ENCODE measurements around the gene TTC12.

Gene TTC12

DNA sequence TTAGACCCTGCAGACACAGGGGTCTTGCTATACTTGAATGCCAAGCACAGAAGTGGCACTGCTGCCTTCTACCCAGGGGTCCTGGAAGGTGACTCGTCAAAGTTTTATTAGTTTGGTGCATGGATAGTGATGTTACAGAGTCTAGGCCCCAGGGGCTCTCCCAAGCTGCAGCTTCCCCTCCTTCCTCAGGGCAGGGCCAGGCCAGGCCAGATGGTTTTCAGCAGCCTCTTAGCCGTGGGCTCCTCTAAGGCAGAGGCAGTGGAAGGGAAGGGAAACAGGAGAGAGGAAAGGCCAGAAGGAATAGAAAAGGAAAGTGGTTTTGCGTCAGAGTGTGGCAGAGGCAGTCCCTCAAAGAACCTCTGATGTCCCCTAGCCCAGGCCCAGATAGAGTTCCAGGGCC lies 95.1 kb downstream of the TTC12 start:
- H3K9me3 ChIP-seq (ENCODE audit: control insufficient read depth, low read length) = no peaks in the 10 kb centered on the region
- no peak overlapping the region for H3K18ac ChIP-seq (ENCODE audit: low read depth in 1 of 2, low read length in 2 of 2)
- H2BK12ac ChIP-seq (ENCODE audit: low read length in 2 of 2) = no peak overlapping the region
- H3K14ac ChIP-seq (ENCODE audit: low read length in 2 of 2) = no peak overlapping the region
- no peak overlapping the region for H3K4ac ChIP-seq (ENCODE audit: low read depth in 1 of 2, low read length in 2 of 2)
- H2BK15ac ChIP-seq (ENCODE audit: low read depth, poor library complexity, severe bottlenecking) = no peak overlapping the region
- no peaks in the 10 kb centered on the region for H3K36me3 ChIP-seq (ENCODE audit: control insufficient read depth in 1 of 2, insufficient read depth in 2 of 2, low read depth in 1 of 2, low read length in 2 of 2)
- no peak overlapping the region for H3K23ac ChIP-seq (ENCODE audit: low read length in 2 of 2)
- no peaks in the 10 kb centered on the region for H3K79me1 ChIP-seq (replicated peaks; ENCODE audit: low read length, poor library complexity, severe bottlenecking)
- no peak overlapping the region for H4K91ac ChIP-seq (ENCODE audit: low read length)
- H3K4me2 ChIP-seq (ENCODE audit: low read length, poor library complexity, severe bottlenecking) = no peak overlapping the region
- no peak overlapping the region for H4K8ac ChIP-seq (ENCODE audit: low read length)
- no peak overlapping the region for H2BK120ac ChIP-seq (ENCODE audit: low read depth, low read length)
- H2AFZ ChIP-seq (ENCODE audit: low read depth, low read length) = no peak overlapping the region
- DNase-seq = no peak
- 78% methylated on average over 3 of the region's 3 CpGs for WGBS
- H2BK5ac ChIP-seq (ENCODE audit: low read depth, low read length, poor library complexity, severe bottlenecking) = no peak overlapping the region
- H3K4me3 ChIP-seq (ENCODE audit: insufficient read depth in 1 of 2, low read depth in 1 of 2, low read length in 2 of 2) = no peak overlapping the region
- H3K27ac ChIP-seq (ENCODE audit: low read length, poor library complexity, severe bottlenecking) = no peak overlapping the region
- peaks cover 0 to 40% of the 10 kb centered on the region in 2 experiments for H3K27me3 ChIP-seq (ENCODE audit: control insufficient read depth in 1 of 2, insufficient read depth in 1 of 2, low read length in 2 of 2)
- H3K4me1 ChIP-seq (ENCODE audit: control insufficient read depth, insufficient read depth, low read depth, low read length) = no peaks in the 10 kb centered on the region
- H2AK5ac ChIP-seq (ENCODE audit: low read length, severe bottlenecking) = no peak overlapping the region
- H3K9ac ChIP-seq (ENCODE audit: low read length) = no peak overlapping the region

DNA sequence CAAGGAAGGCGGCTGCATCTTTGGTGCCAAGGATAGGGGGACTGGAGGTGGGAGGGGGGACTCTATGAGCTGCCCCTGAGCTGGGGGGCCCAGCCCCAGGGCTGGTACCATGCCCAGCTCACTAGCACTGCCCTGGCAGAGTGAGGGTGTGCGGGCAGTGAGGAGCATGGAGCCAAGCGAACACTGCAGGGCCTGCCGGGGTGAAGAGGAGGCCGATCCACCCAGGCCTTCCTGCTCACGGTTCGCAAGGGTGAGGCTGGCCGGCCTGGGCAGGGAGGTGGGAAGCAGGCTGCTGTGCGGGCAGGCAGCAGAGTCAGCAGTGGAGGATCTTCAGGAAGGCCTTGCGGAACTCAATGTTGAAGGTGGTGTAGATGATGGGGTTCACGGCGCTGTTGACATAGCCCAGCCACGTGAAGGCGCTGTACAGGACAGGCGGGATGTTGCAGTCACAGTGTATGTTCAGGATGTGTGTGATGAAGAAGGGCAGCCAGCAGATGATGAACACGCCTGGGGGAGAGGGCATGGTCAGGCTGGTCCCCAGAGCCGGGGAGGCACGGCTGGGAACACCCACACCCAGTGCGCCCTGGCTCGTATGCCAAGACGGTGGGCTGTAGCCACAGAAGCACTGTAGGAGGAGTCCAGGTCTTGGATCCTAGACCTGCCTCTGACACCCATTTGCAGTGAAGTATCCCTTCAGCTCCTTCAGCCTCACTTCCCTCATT lies 96.2 kb downstream of the TTC12 start:
- Histone ChIP-seq H2BK120ac (ENCODE audit: low read depth, low read length) (no peak overlapping the region), H2AFZ (ENCODE audit: low read depth, low read length) (no peak overlapping the region), H3K27ac (ENCODE audit: low read length, poor library complexity, severe bottlenecking) (no peak overlapping the region), H3K4me1 (ENCODE audit: control insufficient read depth, insufficient read depth, low read depth, low read length) (no peaks in the 10 kb centered on the region), H2BK5ac (ENCODE audit: low read depth, low read length, poor library complexity, severe bottlenecking) (no peak overlapping the region), H3K9me3 (ENCODE audit: control insufficient read depth, low read length) (no peaks in the 10 kb centered on the region), H3K9ac (ENCODE audit: low read length) (no peak overlapping the region), H3K79me1 (replicated peaks; ENCODE audit: low read length, poor library complexity, severe bottlenecking) (no peaks in the 10 kb centered on the region), H3K23ac (ENCODE audit: low read length in 2 of 2) (no peak overlapping the region), H3K4ac (ENCODE audit: low read depth in 1 of 2, low read length in 2 of 2) (no peak overlapping the region), H2AK5ac (ENCODE audit: low read length, severe bottlenecking) (no peak overlapping the region), H3K14ac (ENCODE audit: low read length in 2 of 2) (no peak overlapping the region), H3K4me3 (ENCODE audit: insufficient read depth in 1 of 2, low read depth in 1 of 2, low read length in 2 of 2) (no peak overlapping the region), H3K27me3 (ENCODE audit: control insufficient read depth in 1 of 2, insufficient read depth in 1 of 2, low read length in 2 of 2) (peaks cover 0 to 39% of the 10 kb centered on the region in 2 experiments), H3K4me2 (ENCODE audit: low read length, poor library complexity, severe bottlenecking) (no peak overlapping the region), H4K91ac (ENCODE audit: low read length) (no peak overlapping the region), H3K36me3 (ENCODE audit: control insufficient read depth in 1 of 2, insufficient read depth in 2 of 2, low read depth in 1 of 2, low read length in 2 of 2) (no peaks in the 10 kb centered on the region), H4K8ac (ENCODE audit: low read length) (no peak overlapping the region), H3K18ac (ENCODE audit: low read depth in 1 of 2, low read length in 2 of 2) (no peak overlapping the region), H2BK15ac (ENCODE audit: low read depth, poor library complexity, severe bottlenecking) (no peak overlapping the region), H2BK12ac (ENCODE audit: low read length in 2 of 2) (no peak overlapping the region)
- no peak for DNase-seq
- WGBS = 89% methylated on average over 21 of the region's 21 CpGs

DNA sequence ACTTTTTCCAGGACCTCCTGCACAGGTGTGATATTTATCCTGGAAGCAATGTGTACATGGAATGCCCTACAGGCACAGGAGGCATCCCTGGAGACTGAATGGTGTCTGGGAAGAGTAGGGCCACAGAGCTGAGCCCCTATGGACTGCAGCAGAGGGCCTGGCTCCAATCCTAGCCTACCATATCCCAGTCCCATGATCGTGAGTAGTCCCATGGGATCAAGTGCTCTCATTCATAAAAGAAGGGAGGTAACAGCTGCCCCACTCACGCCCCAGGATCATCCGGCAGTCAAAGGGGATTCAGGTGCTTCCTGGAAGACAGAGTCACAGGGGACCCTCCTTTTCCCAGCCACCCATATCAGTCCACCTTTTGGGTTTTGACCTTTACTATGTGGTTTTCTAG lies 97.2 kb downstream of the TTC12 start:
- Histone ChIP-seq H2BK15ac (ENCODE audit: low read depth, poor library complexity, severe bottlenecking) (no peak overlapping the region), H3K4me1 (ENCODE audit: control insufficient read depth, insufficient read depth, low read depth, low read length) (no peaks in the 10 kb centered on the region), H3K79me1 (replicated peaks; ENCODE audit: low read length, poor library complexity, severe bottlenecking) (no peaks in the 10 kb centered on the region), H3K23ac (ENCODE audit: low read length in 2 of 2) (no peak overlapping the region), H3K4me3 (ENCODE audit: insufficient read depth in 1 of 2, low read depth in 1 of 2, low read length in 2 of 2) (no peak overlapping the region), H3K4ac (ENCODE audit: low read depth in 1 of 2, low read length in 2 of 2) (no peak overlapping the region), H3K36me3 (ENCODE audit: control insufficient read depth in 1 of 2, insufficient read depth in 2 of 2, low read depth in 1 of 2, low read length in 2 of 2) (no peaks in the 10 kb centered on the region), H3K18ac (ENCODE audit: low read depth in 1 of 2, low read length in 2 of 2) (no peak overlapping the region), H3K27me3 (ENCODE audit: control insufficient read depth in 1 of 2, insufficient read depth in 1 of 2, low read length in 2 of 2) (peaks cover 0 to 31% of the 10 kb centered on the region in 2 experiments), H2AFZ (ENCODE audit: low read depth, low read length) (no peak overlapping the region), H3K9ac (ENCODE audit: low read length) (no peak overlapping the region), H2AK5ac (ENCODE audit: low read length, severe bottlenecking) (no peak overlapping the region), H4K8ac (ENCODE audit: low read length) (no peak overlapping the region), H2BK120ac (ENCODE audit: low read depth, low read length) (no peak overlapping the region), H3K9me3 (ENCODE audit: control insufficient read depth, low read length) (no peaks in the 10 kb centered on the region), H3K27ac (ENCODE audit: low read length, poor library complexity, severe bottlenecking) (no peak overlapping the region), H4K91ac (ENCODE audit: low read length) (no peak overlapping the region), H3K14ac (ENCODE audit: low read length in 2 of 2) (no peak overlapping the region), H2BK5ac (ENCODE audit: low read depth, low read length, poor library complexity, severe bottlenecking) (no peak overlapping the region), H2BK12ac (ENCODE audit: low read length in 2 of 2) (no peak overlapping the region), H3K4me2 (ENCODE audit: low read length, poor library complexity, severe bottlenecking) (no peak overlapping the region)
- no peak for DNase-seq
- 78% methylated on average over 3 of the region's 3 CpGs for WGBS

DNA sequence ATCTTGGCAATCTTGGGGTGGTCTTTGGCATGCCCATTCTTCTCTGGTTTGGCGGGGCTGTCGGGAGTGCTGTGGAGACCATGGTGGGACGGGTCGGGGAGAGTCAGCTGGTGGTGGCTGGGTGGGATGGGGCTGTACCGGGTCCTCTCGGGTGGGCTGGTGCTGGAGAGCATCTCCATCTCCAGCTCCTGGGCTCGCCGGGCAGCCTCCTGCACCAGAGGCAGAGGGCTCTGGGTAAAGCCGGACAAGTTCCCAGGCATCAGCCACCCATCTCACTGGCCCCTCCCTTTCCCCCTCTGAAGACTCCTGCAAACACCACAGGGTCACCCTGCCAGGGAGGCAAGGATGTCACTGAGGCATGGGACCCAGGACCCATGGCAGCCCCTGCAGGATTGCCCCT lies 98.3 kb downstream of the TTC12 start:
- H2AFZ ChIP-seq (ENCODE audit: low read depth, low read length) = no peak overlapping the region
- no peak overlapping the region for H2BK5ac ChIP-seq (ENCODE audit: low read depth, low read length, poor library complexity, severe bottlenecking)
- H3K4ac ChIP-seq (ENCODE audit: low read depth in 1 of 2, low read length in 2 of 2) = no peak overlapping the region
- no peaks in the 10 kb centered on the region for H3K36me3 ChIP-seq (ENCODE audit: control insufficient read depth in 1 of 2, insufficient read depth in 2 of 2, low read depth in 1 of 2, low read length in 2 of 2)
- no peak for DNase-seq
- H3K14ac ChIP-seq (ENCODE audit: low read length in 2 of 2) = no peak overlapping the region
- no peak overlapping the region for H4K8ac ChIP-seq (ENCODE audit: low read length)
- H3K27me3 ChIP-seq (ENCODE audit: control insufficient read depth in 1 of 2, insufficient read depth in 1 of 2, low read length in 2 of 2) = peaks cover 0 to 24% of the 10 kb centered on the region in 2 experiments
- H2AK5ac ChIP-seq (ENCODE audit: low read length, severe bottlenecking) = no peak overlapping the region
- H4K91ac ChIP-seq (ENCODE audit: low read length) = no peak overlapping the region
- WGBS = 83% methylated on average over 9 of the region's 9 CpGs
- H3K79me1 ChIP-seq (replicated peaks; ENCODE audit: low read length, poor library complexity, severe bottlenecking) = no peaks in the 10 kb centered on the region
- no peak overlapping the region for H3K23ac ChIP-seq (ENCODE audit: low read length in 2 of 2)
- H2BK15ac ChIP-seq (ENCODE audit: low read depth, poor library complexity, severe bottlenecking) = no peak overlapping the region
- no peaks in the 10 kb centered on the region for H3K9me3 ChIP-seq (ENCODE audit: control insufficient read depth, low read length)
- no peak overlapping the region for H3K4me2 ChIP-seq (ENCODE audit: low read length, poor library complexity, severe bottlenecking)
- H2BK12ac ChIP-seq (ENCODE audit: low read length in 2 of 2) = no peak overlapping the region
- no peak overlapping the region for H3K18ac ChIP-seq (ENCODE audit: low read depth in 1 of 2, low read length in 2 of 2)
- no peak overlapping the region for H3K9ac ChIP-seq (ENCODE audit: low read length)
- H3K27ac ChIP-seq (ENCODE audit: low read length, poor library complexity, severe bottlenecking) = no peak overlapping the region
- H2BK120ac ChIP-seq (ENCODE audit: low read depth, low read length) = no peak overlapping the region
- no peak overlapping the region for H3K4me3 ChIP-seq (ENCODE audit: insufficient read depth in 1 of 2, low read depth in 1 of 2, low read length in 2 of 2)
- no peaks in the 10 kb centered on the region for H3K4me1 ChIP-seq (ENCODE audit: control insufficient read depth, insufficient read depth, low read depth, low read length)

Data from mesenchymal stem cell (in vitro differentiated cells and primary cell).